Measurements from ENCODE around the gene RAI1.

DNA sequence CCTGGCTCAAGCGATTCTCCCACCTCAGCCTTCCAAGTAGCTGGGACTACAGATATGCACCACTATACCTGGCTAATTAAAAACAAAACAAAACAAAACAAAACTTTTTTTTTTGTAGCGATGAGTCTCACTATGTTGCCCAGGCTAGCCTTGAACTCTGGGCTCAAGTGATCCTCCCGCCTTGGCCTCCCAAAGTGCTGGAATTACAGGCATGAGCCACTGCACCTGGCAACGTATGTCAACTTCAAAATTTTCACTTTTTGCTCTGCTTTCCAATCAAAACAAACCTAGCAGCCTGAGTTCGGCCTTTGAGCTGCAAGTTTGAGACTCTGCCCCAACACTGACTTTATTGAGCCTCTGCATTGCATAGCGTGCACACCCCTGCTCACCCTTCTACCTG is 4.5 kb upstream of the RAI1 start:
- TF ChIP-seq CTCF (IDR thresholded peaks at IDR 0.05) (no peak), POLR2A (IDR thresholded peaks at IDR 0.05) (no peak)

Measured in adrenal gland (tissue), 5 donors.